Astrocyte (in vitro differentiated cells and primary cell): ENCODE data around the gene HYAL1.

Source experiments
- CTCF ChIP-seq: IDR thresholded peaks from 2 replicates; pipeline ENCODE4 v1.5.1; 2011; ENCODE audit warnings: low read depth, mild to moderate bottlenecking, inconsistent platforms, low read length, moderate library complexity; ENCODE audit not compliant: insufficient read depth
- EZH2 ChIP-seq: IDR thresholded peaks from 2 replicates; pipeline ENCODE4 v1.6.1; 2012; ENCODE audit warnings: mild to moderate bottlenecking, low read length, inconsistent platforms; ENCODE audit not compliant: insufficient read depth

GRCh38 chr3:50327943-50328691 lies 24.7 kb upstream of the HYAL1 start, which contains the start of gene TUSC2:
- TF ChIP-seq CTCF (no peak), EZH2 (no peak)
